K562 (cell line): ENCODE measurements around the gene SCN4A. TPM values are rescaled to one million over a fixed set of nuclear protein-coding genes. Genes with fewer than 3 reads are reported as not detected.
"Not testable (repeated sequence)": the region's sequence is repeated elsewhere in the genome, so short reads cannot be mapped to it uniquely, and the experiment has no call there.

Experiments used
- ATAC-seq: fragments of 200-7000 bp; cut with Tn5 transposase; 3 replicates; pipeline ENCODE4 v1.9.1; 2020; ENCODE audit warnings: moderate library complexity
- BruUV-seq: library from RNA; stranded (reverse); fragments of 400-500 nt; replicated peaks from 2 replicates; lab custom pipeline; 2021; lab: Mats Ljungman, UMichigan
- CTCF ChIA-PET: fragments of 300-600 bp; formaldehyde crosslinking; extraction: SDS; loops from one replicate; lab custom pipeline; 2021; ENCODE audit warnings: low intra/inter-chr PET ratio; lab: Yijun Ruan, JAX
- POLR2A ChIA-PET: fragments of 300-600, 350-650 bp; sonication (Branson Sonifier 250); formaldehyde crosslinking; extraction: SDS; loops from one replicate; lab custom pipeline; 2021; ENCODE audit warnings: antibody characterized with exemption, inconsistent platforms; lab: Yijun Ruan, JAX
- DNase-seq, 4 experiments: peaks; one replicate each; pipeline versions ENCODE4 v3.0.0 to v3.0.0-alpha.2; 2011 to 2018; ENCODE audit warnings: low spot score in 3 of 4, mixed read lengths in 3 of 4; ENCODE audit errors: extremely low read depth in 1 of 4
- FAIRE-seq: peaks from 2 replicates; lab custom pipeline; 2011; peaks lifted over from hg19 to GRCh38; lab: Jason Lieb, UNC
- H2AFZ ChIP-seq: 2 replicates; pipeline ENCODE4 v1.6.0; 2011; ENCODE audit warnings: low read depth, low read length, control low read depth, inconsistent platforms
- H3K27ac ChIP-seq: fragments of 200-600 bp; 3 replicates; pipeline ENCODE4 v1.8.0; 2011; ENCODE audit warnings: low read depth, mild to moderate bottlenecking, control low read depth, inconsistent platforms, low read length, moderate library complexity, mixed read lengths; ENCODE audit errors: extremely low read depth
- H3K27me3 ChIP-seq, 2 experiments: fragments of 300-600 bp in 1 of 2; 2 replicates in 1 of 2; 3 replicates in 1 of 2; pipeline versions ENCODE4 v1.6.0 to v1.8.0; 2011; ENCODE audit warnings: inconsistent platforms in 2 of 2, low read length in 2 of 2, mild to moderate bottlenecking in 1 of 2, mixed read lengths in 1 of 2, moderate library complexity in 1 of 2; ENCODE audit not compliant: control insufficient read depth in 2 of 2, insufficient read depth in 2 of 2
- H3K36me3 ChIP-seq: fragments of 300-600 bp; 3 replicates; pipeline ENCODE4 v1.8.0; 2011; ENCODE audit warnings: mild to moderate bottlenecking, low read length, inconsistent platforms; ENCODE audit not compliant: control insufficient read depth, insufficient read depth
- H3K4me1 ChIP-seq, 2 experiments: fragments of 200-600 bp in 1 of 2; replicated peaks in 1 of 2; 2 replicates in 1 of 2; 3 replicates in 1 of 2; pipeline versions ENCODE4 v1.5.1 to v1.8.0; 2011; ENCODE audit warnings: inconsistent platforms in 2 of 2, low read length in 2 of 2, mild to moderate bottlenecking in 1 of 2, mixed read lengths in 1 of 2, moderate library complexity in 1 of 2; ENCODE audit not compliant: control insufficient read depth in 2 of 2, insufficient read depth in 2 of 2
- H3K4me2 ChIP-seq: 2 replicates; pipeline ENCODE4 v1.6.1; 2011; ENCODE audit warnings: low read length, control low read depth, inconsistent platforms, mixed read lengths; ENCODE audit not compliant: insufficient read depth
- H3K4me3 ChIP-seq: fragments of 200-600 bp; sonication (generic), shearing (Covaris generic); 2 replicates; pipeline ENCODE4 v1.5.1; 2016; ENCODE audit warnings: control low read depth, inconsistent platforms
- H3K79me2 ChIP-seq: fragments of 200-600 bp; 3 replicates; pipeline ENCODE4 v1.8.0; 2011; ENCODE audit warnings: low read length, inconsistent platforms; ENCODE audit not compliant: control insufficient read depth, insufficient read depth
- H3K9ac ChIP-seq, 2 experiments: 2 replicates each; pipeline versions ENCODE4 v1.6.0 to v1.6.1; 2011; ENCODE audit warnings: low read depth in 2 of 2, low read length in 2 of 2, control low read depth in 1 of 2, inconsistent platforms in 1 of 2, mild to moderate bottlenecking in 1 of 2, mixed read lengths in 1 of 2; ENCODE audit not compliant: insufficient read depth in 1 of 2
- H3K9me1 ChIP-seq: one replicate; pipeline ENCODE4 v1.6.0; 2011; ENCODE audit warnings: inconsistent platforms, mild to moderate bottlenecking, low read length, moderate library complexity; ENCODE audit not compliant: control insufficient read depth, insufficient read depth
- H3K9me3 ChIP-seq: replicated peaks from 2 replicates; pipeline ENCODE4 v1.5.1; 2011; ENCODE audit warnings: low read depth, low read length, inconsistent platforms; ENCODE audit not compliant: control insufficient read depth, insufficient read depth
- H4K20me1 ChIP-seq: replicated peaks from 2 replicates; pipeline ENCODE4 v1.6.1; 2011; ENCODE audit warnings: low read length, inconsistent platforms, mixed read lengths; ENCODE audit not compliant: control insufficient read depth, insufficient read depth
- MEIS2 ChIP-seq: fragments of 450-650 bp; IDR thresholded peaks from 2 replicates; pipeline ENCODE4 v1.6.1; 2014; ENCODE audit warnings: mild to moderate bottlenecking; ENCODE audit not compliant: partially characterized antibody
- RAD21 ChIP-seq, 2 experiments: fragments of 250-450 bp in 1 of 2; fragments of 450-650 bp in 1 of 2; sonication (Bioruptor Pico) in 1 of 2; formaldehyde crosslinking in 1 of 2; IDR thresholded peaks in 1 of 2; conservative IDR thresholded peaks in 1 of 2; 2 replicates each; pipeline versions ENCODE4 v1.4.0 to v1.8.0; 2020 to 2022; ENCODE audit warnings: mild to moderate bottlenecking in 2 of 2, moderate library complexity in 1 of 2
- WGBS: fragments of 100-300 bp; shearing (Covaris generic); methylation state at CpG from one replicate; pipeline ENCODE4 v1.1.6; 2016; ENCODE audit warnings: low coverage, mixed read lengths; ENCODE audit not compliant: insufficient coverage; ENCODE audit errors: missing lambda C conversion rate; 5-methylcytosine and 5-hydroxymethylcytosine counted together
- in situ Hi-C: fragments of 300-500 bp; cut with MboI; formaldehyde crosslinking; loops from 4 replicates; pipeline ENCODE4 v1.15.0; 2018; ENCODE audit warnings: inconsistent platforms, mixed read lengths
- intact Hi-C: fragments of 100-400 bp; cut with micrococcal nuclease; formaldehyde crosslinking; loops from 2 replicates; pipeline ENCODE4 v1.14.2; 2022
- polyA plus RNA-seq, 8 experiments: library from polyadenylated mRNA; depleted of rRNA in 4 of 8; stranded (reverse) in 5 of 8; unstranded in 3 of 8; fragments of >200 nt; fragmentation: Nextera tagmentation in 2 of 8; fragmentation: Illumina TruSeq in 1 of 8; extraction: Ambion mirVana in 2 of 8; extraction: Trizol in 1 of 8; gene quantifications; 2 replicates each; pipeline versions ENCODE4 v1.2.1 to v1.2.3, GENCODE V29; 2011 to 2014; ENCODE audit warnings: inconsistent platforms in 1 of 8, missing spikeins in 1 of 8
- total RNA-seq, 7 experiments: library from RNA; depleted of rRNA in 6 of 7; stranded (reverse); fragments of >200 nt in 6 of 7; fragmentation: Illumina TruSeq in 2 of 7; extraction: Trizol in 2 of 7; gene quantifications; 2 replicates each; pipeline versions ENCODE4 v1.2.1 to v1.2.3, GENCODE V29; 2011 to 2021; ENCODE audit warnings: low replicate concordance in 1 of 7
- TF ChIP-seq, protein P1 (sequence below), 3 experiments: IDR thresholded peaks in 2 of 3; conservative IDR thresholded peaks in 1 of 3; 2 replicates each; pipeline ENCODE4 v1.5.1; 2011 to 2012; ENCODE audit warnings: low read length in 3 of 3, mild to moderate bottlenecking in 3 of 3, control low read depth in 2 of 3, improper control_type of control experiment in 1 of 3, inconsistent platforms in 1 of 3, low read depth in 1 of 3, mixed read lengths in 1 of 3, moderate library complexity in 1 of 3; ENCODE audit not compliant: insufficient read depth in 2 of 3
- TF ChIP-seq, protein P2 (sequence below), 2 experiments: IDR thresholded peaks in 1 of 2; conservative IDR thresholded peaks in 1 of 2; 2 replicates each; pipeline ENCODE4 v1.6.1; 2016; ENCODE audit warnings: low read depth in 2 of 2, mild to moderate bottlenecking in 1 of 2, missing compliant biosample characterization in 1 of 2, missing genetic modification characterization in 1 of 2, moderate library complexity in 1 of 2
- TF ChIP-seq, protein P3 (sequence below): fragments of 450-650 bp; IDR thresholded peaks from 2 replicates; pipeline ENCODE4 v1.6.1; 2016

The SCN4A gene
- total and polyA plus RNA-seq, 9 of the 15 experiments (the other 6 are each of a cell fraction or from before 2014, with no cell fraction given), result 0.29 to 2.6 (median 1.4) TPM

DNA sequence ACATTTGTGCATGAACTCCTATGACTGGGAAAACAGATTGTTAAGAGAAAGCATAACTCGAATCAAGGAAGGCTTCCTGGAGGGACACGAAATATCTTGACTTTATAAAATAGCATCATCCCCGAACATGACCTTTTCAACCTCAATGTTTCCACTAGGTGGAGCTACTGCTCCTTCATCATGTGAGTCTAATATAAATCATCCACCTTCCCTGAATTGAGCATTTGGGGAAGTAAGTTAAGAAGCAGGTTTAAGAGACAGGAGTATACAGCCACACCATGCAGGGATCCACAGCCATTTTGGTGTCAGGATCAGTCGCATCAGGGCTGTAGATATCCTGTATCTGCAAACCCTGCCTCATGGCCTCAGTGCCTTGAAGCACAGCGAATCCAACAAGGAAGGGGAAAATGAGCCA lies 68.9 kb downstream of the SCN4A start:
- POLR2A ChIA-PET, result not testable (repeated sequence)
- TF ChIP-seq RAD21 (CRISPR knock-in tag; conservative IDR thresholded peaks at IDR 0.05 in 1 of 2, IDR thresholded peaks at IDR 0.05 in 1 of 2) (peak in 1 of 2 experiments; percentile 46; a peak in 2 of 4 replicates), MEIS2 (peak; percentile 76)
- TF ChIP-seq, protein P1, sequence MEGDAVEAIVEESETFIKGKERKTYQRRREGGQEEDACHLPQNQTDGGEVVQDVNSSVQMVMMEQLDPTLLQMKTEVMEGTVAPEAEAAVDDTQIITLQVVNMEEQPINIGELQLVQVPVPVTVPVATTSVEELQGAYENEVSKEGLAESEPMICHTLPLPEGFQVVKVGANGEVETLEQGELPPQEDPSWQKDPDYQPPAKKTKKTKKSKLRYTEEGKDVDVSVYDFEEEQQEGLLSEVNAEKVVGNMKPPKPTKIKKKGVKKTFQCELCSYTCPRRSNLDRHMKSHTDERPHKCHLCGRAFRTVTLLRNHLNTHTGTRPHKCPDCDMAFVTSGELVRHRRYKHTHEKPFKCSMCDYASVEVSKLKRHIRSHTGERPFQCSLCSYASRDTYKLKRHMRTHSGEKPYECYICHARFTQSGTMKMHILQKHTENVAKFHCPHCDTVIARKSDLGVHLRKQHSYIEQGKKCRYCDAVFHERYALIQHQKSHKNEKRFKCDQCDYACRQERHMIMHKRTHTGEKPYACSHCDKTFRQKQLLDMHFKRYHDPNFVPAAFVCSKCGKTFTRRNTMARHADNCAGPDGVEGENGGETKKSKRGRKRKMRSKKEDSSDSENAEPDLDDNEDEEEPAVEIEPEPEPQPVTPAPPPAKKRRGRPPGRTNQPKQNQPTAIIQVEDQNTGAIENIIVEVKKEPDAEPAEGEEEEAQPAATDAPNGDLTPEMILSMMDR (IDR thresholded peaks at IDR 0.05 in 2 of 3, conservative IDR thresholded peaks at IDR 0.05 in 1 of 3; ENCODE audit: insufficient read depth in 2 of 3, low read depth in 1 of 3, low read length in 3 of 3), result peak in 2 of 3 experiments; percentile 34 to 46; a peak in 3 of 6 replicates
- TF ChIP-seq, protein P2, sequence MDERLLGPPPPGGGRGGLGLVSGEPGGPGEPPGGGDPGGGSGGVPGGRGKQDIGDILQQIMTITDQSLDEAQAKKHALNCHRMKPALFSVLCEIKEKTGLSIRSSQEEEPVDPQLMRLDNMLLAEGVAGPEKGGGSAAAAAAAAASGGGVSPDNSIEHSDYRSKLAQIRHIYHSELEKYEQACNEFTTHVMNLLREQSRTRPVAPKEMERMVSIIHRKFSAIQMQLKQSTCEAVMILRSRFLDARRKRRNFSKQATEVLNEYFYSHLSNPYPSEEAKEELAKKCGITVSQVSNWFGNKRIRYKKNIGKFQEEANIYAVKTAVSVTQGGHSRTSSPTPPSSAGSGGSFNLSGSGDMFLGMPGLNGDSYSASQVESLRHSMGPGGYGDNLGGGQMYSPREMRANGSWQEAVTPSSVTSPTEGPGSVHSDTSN (CRISPR knock-in tag; IDR thresholded peaks at IDR 0.05; ENCODE audit: low read depth), result not testable (repeated sequence)
- TF ChIP-seq, protein P2 (tag; conservative IDR thresholded peaks at IDR 0.05; ENCODE audit: low read depth), result peak; percentile 79
- TF ChIP-seq, protein P3, sequence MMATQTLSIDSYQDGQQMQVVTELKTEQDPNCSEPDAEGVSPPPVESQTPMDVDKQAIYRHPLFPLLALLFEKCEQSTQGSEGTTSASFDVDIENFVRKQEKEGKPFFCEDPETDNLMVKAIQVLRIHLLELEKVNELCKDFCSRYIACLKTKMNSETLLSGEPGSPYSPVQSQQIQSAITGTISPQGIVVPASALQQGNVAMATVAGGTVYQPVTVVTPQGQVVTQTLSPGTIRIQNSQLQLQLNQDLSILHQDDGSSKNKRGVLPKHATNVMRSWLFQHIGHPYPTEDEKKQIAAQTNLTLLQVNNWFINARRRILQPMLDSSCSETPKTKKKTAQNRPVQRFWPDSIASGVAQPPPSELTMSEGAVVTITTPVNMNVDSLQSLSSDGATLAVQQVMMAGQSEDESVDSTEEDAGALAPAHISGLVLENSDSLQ, result peak; percentile 50
- TF ChIP-seq, all 486 proteins: peak for 5; not testable (repeated sequence) for 481
- H3K9ac ChIP-seq, H3K27ac ChIP-seq, H2AFZ ChIP-seq, DNase-seq, H3K9me1 ChIP-seq, FAIRE-seq, H3K4me3 ChIP-seq, H3K36me3 ChIP-seq, BruUV-seq, H3K4me2 ChIP-seq, in situ Hi-C loops, H4K20me1 ChIP-seq, H3K9me3 ChIP-seq, H3K79me2 ChIP-seq, H3K4me1 ChIP-seq: not testable (repeated sequence)
- peak; percentile 75 for ATAC-seq
- intact Hi-C loops, result loop anchor here (10.0 kb wide), 1 partner anchor 511 kb away; no protein-coding TSS in a partner anchor
- CTCF ChIA-PET, result interaction anchor here (1.1 kb wide), 1 partner anchor 230 kb away, joined by 4 read pairs; no protein-coding TSS in a partner anchor
- peaks cover 0 to 19% of the 10 kb centered on the region in 2 experiments; a peak in 4 of 5 replicates for H3K27me3 ChIP-seq
- 18% methylated on average over 5 of the region's 5 CpGs for WGBS

DNA sequence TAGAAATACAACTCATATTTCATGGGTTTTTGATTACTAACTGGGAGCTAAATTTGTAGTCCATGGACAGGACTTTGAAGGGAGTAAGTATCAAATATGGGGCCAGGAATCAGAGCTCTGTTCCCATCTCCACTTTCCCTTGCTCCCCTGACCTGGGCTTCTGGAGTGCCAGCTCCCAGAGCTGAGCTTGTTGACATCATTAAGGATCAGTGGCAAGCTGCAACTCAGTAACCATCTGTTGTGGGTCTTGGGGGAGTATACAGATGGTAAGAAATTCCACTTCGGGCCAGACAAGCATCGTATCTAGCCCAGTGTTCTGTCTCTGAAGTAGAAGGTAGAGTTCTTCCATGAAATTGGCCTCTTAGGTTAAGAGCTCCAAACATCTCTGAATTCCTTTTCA lies 70.7 kb downstream of the SCN4A start:
- H3K4me1 ChIP-seq, FAIRE-seq, in situ Hi-C loops, H4K20me1 ChIP-seq, H3K27ac ChIP-seq, H3K9me3 ChIP-seq, H3K36me3 ChIP-seq, DNase-seq, ATAC-seq, H3K4me3 ChIP-seq, H3K9me1 ChIP-seq, H3K9ac ChIP-seq, H3K4me2 ChIP-seq, H3K79me2 ChIP-seq, BruUV-seq, H2AFZ ChIP-seq: not testable (repeated sequence)
- H3K27me3 ChIP-seq, result peaks cover 0 to 22% of the 10 kb centered on the region in 2 experiments; a peak in 4 of 5 replicates
- intact Hi-C loops, result loop anchor here (10.0 kb wide), 1 partner anchor 513 kb away; no protein-coding TSS in a partner anchor
- ChIA-PET CTCF (interaction anchor here (0.6 kb wide), 1 partner anchor 380 kb away, joined by 3 read pairs; no protein-coding TSS in a partner anchor), POLR2A (interaction anchor here (1.1 kb wide), 1 partner anchor 9 kb away, joined by 3 read pairs; no protein-coding TSS in a partner anchor)
- 0% methylated on average over 2 of the region's 2 CpGs for WGBS
